Progenitor cell of endocrine pancreas (in vitro differentiated cells): ENCODE data around the gene NFAM1. TPM values are rescaled to one million over a fixed set of nuclear protein-coding genes. Genes with fewer than 3 reads are reported as not detected.

Source experiments
- DNase-seq: peaks from one replicate; pipeline ENCODE4 v3.0.0; 2021; ENCODE audit warnings: low spot score; ENCODE audit not compliant: unreplicated experiment
- H3K27ac Mint-ChIP-seq: 2 replicates; pipeline ENCODE4 v1.8.0; 2021; ENCODE audit warnings: mild to moderate bottlenecking, moderate library complexity, mixed read lengths
- H3K27me3 Mint-ChIP-seq: 2 replicates; pipeline ENCODE4 v1.8.0; 2021; ENCODE audit warnings: mixed read lengths
- H3K36me3 Mint-ChIP-seq: 2 replicates; pipeline ENCODE4 v1.8.0; 2022; ENCODE audit warnings: mixed read lengths; ENCODE audit not compliant: insufficient read depth
- H3K4me1 Mint-ChIP-seq: 2 replicates; pipeline ENCODE4 v1.8.0; 2021; ENCODE audit warnings: low read depth, mixed read lengths
- H3K4me3 Mint-ChIP-seq: 2 replicates; pipeline ENCODE4 v1.8.0; 2021; ENCODE audit warnings: low read depth, mild to moderate bottlenecking, moderate library complexity, mixed read lengths
- H3K9me3 Mint-ChIP-seq: 2 replicates; pipeline ENCODE4 v1.8.0; 2021; ENCODE audit warnings: low read depth, mixed read lengths
- CTCF ChIP-seq: fragments of 200-600 bp; sonication (generic); IDR thresholded peaks from one replicate; pipeline ENCODE4 v1.5.0; 2021; ENCODE audit warnings: antibody characterized with exemption, mild to moderate bottlenecking; ENCODE audit not compliant: unreplicated experiment
- total RNA-seq: library from RNA; stranded (reverse); gene quantifications from 2 replicates; pipeline ENCODE4 v1.2.1, GENCODE V29; 2021

The NFAM1 gene
- total RNA-seq, 1 donor from 2014 or later = 0.31 TPM

GRCh38 chr22:42344361-42344905 is 87.8 kb downstream of the NFAM1 start:
- Mint-ChIP-seq H3K36me3 (no peaks in the 10 kb centered on the region), H3K27me3 (peaks cover 17% of the 10 kb centered on the region), H3K9me3 (no peaks in the 10 kb centered on the region), H3K4me3 (peak overlapping the region; percentile 61), H3K27ac (no peak overlapping the region), H3K4me1 (peaks cover 3% of the 10 kb centered on the region)
- TF ChIP-seq CTCF = no peak
- no peak for DNase-seq

- Mint-ChIP-seq H3K4me1 (peaks cover 3% of the 10 kb centered on the region), H3K36me3 (no peaks in the 10 kb centered on the region), H3K9me3 (no peaks in the 10 kb centered on the region), H3K27ac (no peak overlapping the region), H3K4me3 (no peak overlapping the region), H3K27me3 (peaks cover 22% of the 10 kb centered on the region)
- TF ChIP-seq CTCF = no peak
- no peak for DNase-seq
Observed at GRCh38 chr22:42343531-42344081, 88.6 kb downstream of the NFAM1 start.

GRCh38 chr22:42343121-42343454 is 89.1 kb downstream of the NFAM1 start:
- no peak for DNase-seq

GRCh38 chr22:42342426-42343120 is 89.6 kb downstream of the NFAM1 start:
- H3K4me3 Mint-ChIP-seq = peak overlapping the region; percentile 72
- peaks cover 3% of the 10 kb centered on the region for H3K4me1 Mint-ChIP-seq
- TF ChIP-seq CTCF = no peak
- peak overlapping the region; percentile 74 for H3K27ac Mint-ChIP-seq
- no peaks in the 10 kb centered on the region for H3K36me3 Mint-ChIP-seq
- H3K27me3 Mint-ChIP-seq = peaks cover 25% of the 10 kb centered on the region
- no peak for DNase-seq
- H3K9me3 Mint-ChIP-seq = no peaks in the 10 kb centered on the region

More at GRCh38 chr22:42343121-42343454, 89.1 kb downstream of the NFAM1 start:
- Mint-ChIP-seq H3K27me3 (peaks cover 22% of the 10 kb centered on the region), H3K27ac (no peak overlapping the region), H3K9me3 (no peaks in the 10 kb centered on the region), H3K4me1 (peaks cover 3% of the 10 kb centered on the region), H3K36me3 (no peaks in the 10 kb centered on the region), H3K4me3 (peak overlapping the region; percentile 72)
- no peak for TF ChIP-seq CTCF

GRCh38 chr22:42341779-42342178 is 90.4 kb downstream of the NFAM1 start:
- Mint-ChIP-seq H3K4me1 (peaks cover 3% of the 10 kb centered on the region), H3K9me3 (no peaks in the 10 kb centered on the region), H3K27me3 (peaks cover 30% of the 10 kb centered on the region), H3K27ac (no peak overlapping the region), H3K36me3 (no peaks in the 10 kb centered on the region), H3K4me3 (peak overlapping the region; percentile 72)
- TF ChIP-seq CTCF = no peak
- DNase-seq = no peak
